HepG2 (cell line): ENCODE measurements around the gene CRYZL1. TPM values are rescaled to one million over a fixed set of nuclear protein-coding genes. Genes with fewer than 3 reads are reported as not detected.

Source experiments
- ATAC-seq: fragments of 200-7000 bp; cut with Tn5 transposase; 3 replicates; pipeline ENCODE4 v1.9.1; 2020; ENCODE audit warnings: mild to moderate bottlenecking, moderate library complexity
- BruUV-seq: library from RNA; stranded (reverse); fragments of 400-500 nt; replicated peaks from 2 replicates; lab custom pipeline; 2021; lab: Mats Ljungman, UMichigan
- CTCF ChIA-PET: fragments of 300-600 bp; formaldehyde crosslinking; extraction: SDS; loops from one replicate; lab custom pipeline; 2021; ENCODE audit warnings: low total read pairs, inconsistent platforms, low intra/inter-chr PET ratio; lab: Yijun Ruan, JAX
- POLR2A ChIA-PET: fragments of 350-600 bp; sonication (Branson Sonifier 250); formaldehyde crosslinking; loops from one replicate; lab custom pipeline; 2020; ENCODE audit warnings: antibody characterized with exemption, inconsistent platforms; lab: Yijun Ruan, JAX
- DNase-seq: peaks from one replicate; pipeline ENCODE4 v3.0.0-alpha.2; 2015; ENCODE audit warnings: low spot score
- FAIRE-seq: peaks from 3 replicates; lab custom pipeline; 2011; peaks lifted over from hg19 to GRCh38; lab: Jason Lieb, UNC
- H2AFZ ChIP-seq: one replicate; pipeline ENCODE4 v1.6.1; 2011; ENCODE audit warnings: low read length, inconsistent platforms
- H3K27ac ChIP-seq: fragments of 300-600 bp; 3 replicates; pipeline ENCODE4 v1.8.0; 2011; ENCODE audit warnings: mixed run types, mild to moderate bottlenecking, mixed read lengths, low read length, inconsistent platforms; ENCODE audit not compliant: insufficient read depth; ENCODE audit errors: extremely low read length
- H3K27me3 ChIP-seq, 2 experiments: fragments of 200-600 bp in 1 of 2; 2 replicates in 1 of 2; 3 replicates in 1 of 2; pipeline versions ENCODE4 v1.6.0 to v1.8.0; 2011; ENCODE audit warnings: low read length in 2 of 2, mild to moderate bottlenecking in 2 of 2, moderate library complexity in 2 of 2, inconsistent platforms in 1 of 2; ENCODE audit not compliant: insufficient read depth in 2 of 2, control insufficient read depth in 1 of 2
- H3K36me3 ChIP-seq, 2 experiments: fragments of 200-600 bp in 1 of 2; replicated peaks in 1 of 2; 2 replicates in 1 of 2; 3 replicates in 1 of 2; pipeline versions ENCODE4 v1.5.1 to v1.8.0; 2011; ENCODE audit warnings: low read length in 2 of 2, inconsistent platforms in 1 of 2; ENCODE audit not compliant: insufficient read depth in 2 of 2, control insufficient read depth in 1 of 2
- H3K4me1 ChIP-seq: 2 replicates; pipeline ENCODE4 v1.5.1; 2012; ENCODE audit warnings: low read length, inconsistent platforms; ENCODE audit not compliant: insufficient read depth
- H3K4me2 ChIP-seq: 2 replicates; pipeline ENCODE4 v1.6.0; 2011; ENCODE audit warnings: low read depth, low read length, inconsistent platforms
- H3K4me3 ChIP-seq, 3 experiments: fragments of 200-600 bp in 1 of 3; sonication (generic), shearing (Covaris generic) in 1 of 3; replicated peaks in 1 of 3; 2 replicates each; pipeline ENCODE4 v1.5.1; 2011 to 2016; ENCODE audit warnings: low read length in 3 of 3, inconsistent platforms in 2 of 3, low read depth in 2 of 3, mild to moderate bottlenecking in 2 of 3, control low read depth in 1 of 3, mixed read lengths in 1 of 3; ENCODE audit not compliant: insufficient read depth in 1 of 3
- H3K79me2 ChIP-seq: one replicate; pipeline ENCODE4 v1.6.1; 2011; ENCODE audit warnings: low read length, inconsistent platforms; ENCODE audit not compliant: insufficient read depth
- H3K9ac ChIP-seq: 2 replicates; pipeline ENCODE4 v1.6.0; 2011; ENCODE audit warnings: mild to moderate bottlenecking, low read depth, low read length, inconsistent platforms; ENCODE audit not compliant: insufficient read depth
- H3K9me3 ChIP-seq: 2 replicates; pipeline ENCODE4 v1.5.1; 2012; ENCODE audit warnings: mild to moderate bottlenecking, low read length
- H4K20me1 ChIP-seq: 2 replicates; pipeline ENCODE4 v1.6.0; 2011; ENCODE audit warnings: inconsistent platforms, mild to moderate bottlenecking, low read length, moderate library complexity; ENCODE audit not compliant: insufficient read depth
- ARID5B ChIP-seq: IDR thresholded peaks from 2 replicates; pipeline ENCODE4 v1.4.0; 2020; ENCODE audit warnings: mild to moderate bottlenecking, missing genetic modification reagents
- BHLHE40 ChIP-seq: IDR thresholded peaks from 2 replicates; pipeline ENCODE4 v1.6.1; 2011; ENCODE audit warnings: low read length, improper control_type of control experiment
- CREBL2 ChIP-seq: sonication (generic); formaldehyde crosslinking; IDR thresholded peaks from 2 replicates; pipeline ENCODE4 v1.8.1; 2023; ENCODE audit warnings: missing genetic modification reagents, mild to moderate bottlenecking, borderline replicate concordance
- KLF6 ChIP-seq: IDR thresholded peaks from 2 replicates; pipeline ENCODE4 v1.8.0; 2016; ENCODE audit warnings: missing biosample characterization, missing genetic modification reagents
- MTF2 ChIP-seq: sonication (generic); formaldehyde crosslinking; IDR thresholded peaks from 2 replicates; pipeline ENCODE4 v1.5.0; 2020; ENCODE audit warnings: missing genetic modification reagents, borderline replicate concordance
- NAIF1 ChIP-seq: sonication (generic); formaldehyde crosslinking; IDR thresholded peaks from 2 replicates; pipeline ENCODE4 v1.5.0; 2020; ENCODE audit warnings: mild to moderate bottlenecking, missing genetic modification reagents, borderline replicate concordance
- PBX3 ChIP-seq: sonication (generic); formaldehyde crosslinking; IDR thresholded peaks from 2 replicates; pipeline ENCODE4 v1.8.1; 2023; ENCODE audit warnings: missing genetic modification reagents, inconsistent platforms, borderline replicate concordance
- PITX1 ChIP-seq: sonication (generic); formaldehyde crosslinking; IDR thresholded peaks from 2 replicates; pipeline ENCODE4 v1.5.1; 2020; ENCODE audit warnings: mild to moderate bottlenecking, missing genetic modification reagents
- SALL1 ChIP-seq: sonication (generic); formaldehyde crosslinking; IDR thresholded peaks from 2 replicates; pipeline ENCODE4 v1.8.0; 2022; ENCODE audit warnings: mild to moderate bottlenecking, missing genetic modification reagents
- TFAP4 ChIP-seq: sonication (generic); IDR thresholded peaks from 2 replicates; pipeline ENCODE4 v1.6.1; 2016; ENCODE audit warnings: low read depth, borderline replicate concordance
- U2AF1 ChIP-seq: fragments of 200-400 bp; formaldehyde crosslinking; optimal IDR thresholded peaks from 2 replicates; pipeline ENCODE3; 2017; ENCODE audit warnings: mild to moderate bottlenecking, low read depth, low read length
- ZNF232 ChIP-seq: sonication (generic); formaldehyde crosslinking; IDR thresholded peaks from 2 replicates; pipeline ENCODE4 v1.4.0; 2020; ENCODE audit warnings: missing genetic modification reagents, borderline replicate concordance
- ZNF234 ChIP-seq: sonication (generic); formaldehyde crosslinking; conservative IDR thresholded peaks from 2 replicates; pipeline ENCODE4 v1.5.1; 2020; ENCODE audit warnings: mild to moderate bottlenecking, missing genetic modification reagents
- ZNF282 ChIP-seq: fragments of 450-650 bp; IDR thresholded peaks from 2 replicates; pipeline ENCODE4 v1.6.1; 2018; ENCODE audit not compliant: partially characterized antibody
- ZNF331 ChIP-seq: sonication (generic); formaldehyde crosslinking; IDR thresholded peaks from 2 replicates; pipeline ENCODE4 v1.4.0; 2020; ENCODE audit warnings: missing genetic modification reagents
- ZNF431 ChIP-seq: sonication (generic); formaldehyde crosslinking; IDR thresholded peaks from 2 replicates; pipeline ENCODE4 v1.9.0; 2022; ENCODE audit warnings: missing genetic modification reagents, low read depth, mild to moderate bottlenecking, borderline replicate concordance
- ZNF562 ChIP-seq: sonication (generic); formaldehyde crosslinking; IDR thresholded peaks from 2 replicates; pipeline ENCODE4 v1.8.0; 2022; ENCODE audit warnings: missing genetic modification reagents, borderline replicate concordance
- ZNF672 ChIP-seq: sonication (generic); formaldehyde crosslinking; IDR thresholded peaks from 2 replicates; pipeline ENCODE4 v1.8.1; 2022; ENCODE audit warnings: missing genetic modification reagents
- ZNF782 ChIP-seq: sonication (generic); formaldehyde crosslinking; IDR thresholded peaks from 2 replicates; pipeline ENCODE4 v1.4.0; 2020; ENCODE audit warnings: missing genetic modification reagents, mild to moderate bottlenecking, borderline replicate concordance
- WGBS: methylation state at CpG from one replicate; pipeline ENCODE4 v1.1.6; 2017; ENCODE audit warnings: low lambda C conversion rate; 5-methylcytosine and 5-hydroxymethylcytosine counted together
- in situ Hi-C: cut with HindIII; loops from 2 replicates; pipeline ENCODE4 v1.10.0; 2017; ENCODE audit warnings: low pct_unique_long_range_greater_than_20kb; ENCODE audit not compliant: extremely low pct_ligation_motif_present
- intact Hi-C: fragments of 100-400 bp; cut with micrococcal nuclease; formaldehyde crosslinking; loops from one replicate; pipeline ENCODE4 v1.10.0; 2022; ENCODE audit not compliant: unreplicated experiment
- polyA plus RNA-seq, 8 experiments: library from polyadenylated mRNA; depleted of rRNA in 3 of 8; stranded (reverse) in 7 of 8; unstranded in 1 of 8; fragments of >200 nt; fragmentation: Illumina TruSeq in 4 of 8; extraction: Trizol in 4 of 8; gene quantifications; 2 replicates each; pipeline versions ENCODE4 v1.2.1 to v1.2.3, GENCODE V29; 2011 to 2016; ENCODE audit warnings: low read depth in 4 of 8, missing spikeins in 1 of 8, mixed read lengths in 1 of 8; ENCODE audit not compliant: insufficient read depth in 1 of 8
- total RNA-seq, 5 experiments: library from RNA; depleted of rRNA; stranded (reverse); fragments of >200 nt; fragmentation: Illumina TruSeq; extraction: Trizol; gene quantifications; 2 replicates each; pipeline ENCODE4 v1.2.3, GENCODE V29; 2016; ENCODE audit warnings: low read depth in 1 of 5

CRYZL1 gene
- total and polyA plus RNA-seq, 2 of the 13 experiments (the other 11 are each of a cell fraction or from before 2014, with no cell fraction given), result 20.3 to 27.7 TPM

GRCh38 chr21:33541105-33541711, 100.3 kb downstream of the CRYZL1 start:
- intact Hi-C loops, result loop anchor here (5.0 kb wide), 1 partner anchor 46 kb away; the partner anchor contains the start of gene DONSON
- DNase-seq (peak; percentile 24), FAIRE-seq (no peak), ATAC-seq (no peak)
- H3K27me3 ChIP-seq, result no peaks in the 10 kb centered on the region; a peak in 1 of 5 replicates
- TSS peak; percentile 82 for BruUV-seq
- CTCF ChIA-PET, result no interaction called here
- H3K4me2 ChIP-seq, result peak overlapping the region; percentile 89
- H2AFZ ChIP-seq, result no peak overlapping the region
- no peaks in the 10 kb centered on the region for H3K9me3 ChIP-seq
- peak overlapping the region; percentile 100 for H3K27ac ChIP-seq
- POLR2A ChIA-PET, result interaction anchor here (1.2 to 2.6 kb wide), 6 partner anchors 48 to 217 kb away, joined by 3 to 9 read pairs (median 6); partner anchors contain the start of genes DNAJC28, DONSON and IFNAR1
- in situ Hi-C loops, result no loop called here
- H4K20me1 ChIP-seq, result peaks cover 34% of the 10 kb centered on the region
- 3% methylated on average over 19 of the region's 19 CpGs for WGBS
- H3K79me2 ChIP-seq, result peaks cover 72% of the 10 kb centered on the region
- H3K36me3 ChIP-seq, result peaks cover 3 to 32% of the 10 kb centered on the region in 2 experiments; a peak in 4 of 5 replicates
- peaks cover 21% of the 10 kb centered on the region for H3K4me1 ChIP-seq
- H3K4me3 ChIP-seq, result peak overlapping the region; percentile 85 to 98 (median 85)
- peak overlapping the region; percentile 100 for H3K9ac ChIP-seq
- TF ChIP-seq ZNF562 (CRISPR knock-in tag) (no peak), TFAP4 (no peak), PITX1 (CRISPR knock-in tag) (no peak), ZNF234 (CRISPR knock-in tag) (no peak), ZNF282 (no peak), PBX3 (no peak), ZNF331 (CRISPR knock-in tag) (no peak), ZNF782 (CRISPR knock-in tag) (0 out of 2 replicates have a peak, but pooled peaks have one; percentile 7), KLF6 (no peak), SALL1 (CRISPR knock-in tag) (0 out of 2 replicates have a peak, but pooled peaks have one; percentile 19), ARID5B (CRISPR knock-in tag) (peak; percentile 8; the same call in 1 of the 2 replicates), U2AF1 (no peak), ZNF431 (CRISPR knock-in tag) (0 out of 2 replicates have a peak, but pooled peaks have one; percentile 6), NAIF1 (CRISPR knock-in tag) (no peak), CREBL2 (CRISPR knock-in tag) (no peak), BHLHE40 (no peak), MTF2 (CRISPR knock-in tag) (no peak), ZNF672 (CRISPR knock-in tag) (no peak), ZNF232 (no peak)
